Measurements from ENCODE around the gene HECTD4.

The HECTD4 gene

DNA sequence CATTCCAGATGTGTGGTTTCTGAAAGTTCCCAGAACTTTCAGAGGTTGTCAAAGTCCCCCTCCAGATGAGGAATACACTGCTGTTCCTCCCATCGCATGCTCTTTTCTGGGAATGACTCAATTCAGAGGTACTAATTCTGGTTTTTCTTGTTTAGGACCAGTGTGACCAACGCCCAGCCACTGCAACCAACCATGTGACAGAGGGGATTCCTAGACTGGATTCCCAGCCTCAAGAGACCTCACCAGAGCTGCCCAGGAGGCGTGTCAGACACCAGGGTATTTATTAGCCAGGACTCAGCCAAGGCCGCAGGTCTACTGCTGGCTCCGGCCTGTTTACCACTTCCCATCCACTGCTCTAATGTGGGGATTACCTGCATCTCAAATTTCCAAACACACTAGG is 232.6 kb downstream of the HECTD4 start:
- DNase-seq: no peak

DNA sequence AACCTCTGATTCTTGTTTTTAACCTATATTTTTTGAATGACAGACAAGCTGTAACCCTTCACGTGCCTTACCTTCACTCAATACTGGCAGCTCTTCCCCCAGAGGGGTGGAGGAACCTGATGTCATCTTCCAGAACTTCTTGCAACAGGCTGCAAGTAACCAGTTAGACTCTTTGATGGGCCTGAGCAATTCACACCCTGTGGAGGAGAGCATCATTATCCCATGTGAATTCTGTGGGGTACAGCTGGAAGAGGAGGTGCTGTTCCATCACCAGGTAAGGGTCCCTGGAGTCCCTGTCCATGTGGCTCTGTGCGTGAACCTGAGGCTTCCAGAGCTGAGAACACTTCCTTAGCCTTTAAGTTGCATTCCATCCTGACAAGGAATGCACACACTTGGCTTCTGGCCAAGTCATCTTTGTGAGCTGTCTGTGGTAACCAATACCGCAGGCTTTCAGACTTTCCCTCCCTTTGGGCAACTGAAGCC is 234.2 kb downstream of the HECTD4 start:
- DNase-seq: no peak

DNA sequence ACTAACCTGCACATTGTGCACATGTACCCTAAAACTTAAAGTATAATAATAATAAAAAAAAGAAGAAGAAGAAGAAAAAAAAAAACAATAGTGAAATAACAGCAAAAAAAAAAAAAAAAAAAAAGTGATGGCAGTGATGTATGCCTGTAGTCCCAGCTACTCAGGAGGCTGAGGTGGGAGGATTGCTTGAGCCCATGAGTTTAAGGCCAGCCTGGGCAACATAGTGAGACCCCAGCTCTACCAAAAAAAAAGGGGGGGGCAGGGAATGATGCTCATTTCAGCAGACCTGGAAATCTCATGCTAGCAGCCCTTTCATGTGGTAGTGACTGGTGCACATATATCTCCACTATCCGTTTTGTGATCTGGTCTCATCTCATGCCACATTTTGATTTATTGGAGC is 236.1 kb downstream of the HECTD4 start:
- no peak for DNase-seq

DNA sequence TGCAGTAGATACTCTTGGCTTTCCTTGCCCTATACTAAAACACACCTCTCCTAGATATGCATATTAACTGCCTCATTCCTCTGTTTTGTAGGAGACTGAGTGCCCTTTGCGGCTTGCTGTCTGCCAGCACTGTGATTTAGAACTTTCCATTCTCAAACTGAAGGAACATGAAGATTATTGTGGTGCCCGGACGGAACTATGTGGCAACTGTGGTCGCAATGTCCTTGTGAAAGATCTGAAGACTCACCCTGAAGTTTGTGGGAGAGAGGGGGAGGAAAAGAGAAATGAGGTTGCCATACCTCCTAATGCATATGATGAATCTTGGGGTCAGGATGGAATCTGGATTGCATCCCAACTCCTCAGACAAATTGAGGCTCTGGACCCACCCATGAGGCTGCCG is 241.5 kb downstream of the HECTD4 start:
- no peak for DNase-seq

DNA sequence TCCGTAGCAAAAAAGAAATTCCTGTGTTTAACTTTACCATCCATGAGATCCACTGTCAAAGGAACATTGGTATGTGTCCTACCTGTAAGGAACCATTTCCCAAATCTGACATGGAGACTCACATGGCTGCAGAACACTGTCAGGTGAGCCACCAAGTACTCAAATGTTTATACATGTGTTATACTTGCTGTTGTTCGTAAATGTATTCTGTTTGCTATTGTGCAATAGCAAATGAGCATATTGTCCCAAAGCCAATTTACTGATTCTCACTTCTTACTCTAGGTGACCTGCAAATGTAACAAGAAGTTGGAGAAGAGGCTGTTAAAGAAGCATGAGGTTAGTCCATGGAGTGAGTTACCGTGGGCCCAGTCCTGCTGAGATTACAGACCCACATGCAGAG is 247.5 kb downstream of the HECTD4 start:
- no peak for DNase-seq

DNA sequence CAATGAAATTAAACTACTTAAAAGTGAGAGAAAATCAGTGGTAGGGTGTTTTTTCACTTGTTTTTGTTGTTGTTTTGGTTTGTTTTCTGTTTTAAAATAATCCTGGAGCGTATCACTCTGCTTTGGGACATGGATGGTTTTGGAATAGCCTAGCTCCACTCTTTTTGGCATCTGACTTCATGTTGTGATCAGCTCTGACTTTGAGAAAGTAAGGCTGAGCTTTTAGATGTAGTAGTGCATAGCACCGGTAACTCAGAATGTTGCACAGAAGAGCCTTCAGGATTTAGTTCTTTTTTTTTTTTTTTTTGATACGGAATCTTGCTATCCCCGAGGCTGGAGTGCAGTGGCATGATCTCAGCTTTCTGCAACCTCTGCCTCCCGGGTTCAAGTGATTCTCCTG is 248.8 kb downstream of the HECTD4 start:
- DNase-seq: no peak

DNA sequence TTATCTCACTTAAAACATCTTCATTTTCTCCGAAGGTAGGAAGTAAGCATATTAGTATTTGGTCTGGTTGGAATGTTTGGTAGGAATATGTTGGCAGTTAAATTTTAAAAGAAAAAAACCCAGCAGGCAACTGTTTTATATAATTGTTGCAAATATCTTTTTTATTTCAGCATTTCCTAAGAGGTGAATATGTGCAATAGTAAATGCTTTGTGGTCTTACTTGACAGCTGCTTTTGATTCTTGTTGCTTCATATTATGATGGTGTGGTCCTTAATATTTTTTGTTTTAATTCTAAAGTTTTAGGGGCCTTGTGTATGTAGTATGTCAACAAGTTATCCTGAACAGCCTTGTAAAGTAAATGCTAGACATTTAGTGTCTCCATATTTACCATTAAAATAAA is 250.5 kb downstream of the HECTD4 start:
- DNase-seq: no peak

DNA sequence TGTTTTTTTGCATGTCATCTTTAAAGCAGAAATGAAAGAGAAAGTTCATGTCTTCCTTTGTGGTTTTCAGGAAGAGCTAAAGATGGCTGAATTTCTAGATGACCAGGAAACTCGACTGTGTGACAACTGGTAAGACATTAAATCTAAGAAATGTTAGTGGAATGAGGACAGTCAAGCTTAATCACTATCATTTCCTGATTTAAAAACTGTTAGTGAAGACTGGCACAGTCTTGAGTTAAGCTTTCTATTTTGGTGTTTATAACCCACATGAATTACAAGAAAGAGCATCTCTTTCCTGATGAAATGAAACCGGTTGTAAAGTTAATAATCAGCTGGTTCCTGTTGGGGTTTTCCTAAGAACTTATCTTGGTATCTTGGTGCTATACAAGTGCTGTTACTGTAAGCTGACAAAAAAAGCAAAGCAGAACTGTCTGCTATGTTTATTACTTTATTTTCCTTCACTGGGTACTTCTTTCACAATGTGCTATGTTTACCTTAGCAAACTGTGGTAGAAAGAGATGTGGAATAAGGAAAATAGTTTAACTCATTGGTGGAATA is 251.7 kb downstream of the HECTD4 start:
- no peak for DNase-seq

DNA sequence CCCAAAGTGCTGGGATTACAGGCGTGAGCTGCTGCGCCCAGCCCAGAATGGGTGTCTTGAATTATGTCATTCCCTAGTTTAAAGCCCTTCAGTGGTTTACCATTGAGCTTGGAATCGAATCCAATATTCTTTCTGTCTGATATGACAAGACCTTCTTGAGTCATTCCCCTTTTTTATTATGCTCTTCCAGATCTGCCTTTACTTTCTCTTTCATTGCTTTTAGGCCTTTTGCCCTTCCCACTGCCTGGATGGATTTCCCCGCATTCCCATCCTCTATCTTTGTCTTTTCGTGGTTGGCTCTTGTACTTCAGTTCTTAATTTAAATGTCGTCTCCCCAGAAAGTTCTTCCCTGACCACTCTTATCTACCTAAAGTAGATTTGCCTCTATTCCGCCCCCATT is 255.3 kb downstream of the HECTD4 start:
- no peak for DNase-seq

DNA sequence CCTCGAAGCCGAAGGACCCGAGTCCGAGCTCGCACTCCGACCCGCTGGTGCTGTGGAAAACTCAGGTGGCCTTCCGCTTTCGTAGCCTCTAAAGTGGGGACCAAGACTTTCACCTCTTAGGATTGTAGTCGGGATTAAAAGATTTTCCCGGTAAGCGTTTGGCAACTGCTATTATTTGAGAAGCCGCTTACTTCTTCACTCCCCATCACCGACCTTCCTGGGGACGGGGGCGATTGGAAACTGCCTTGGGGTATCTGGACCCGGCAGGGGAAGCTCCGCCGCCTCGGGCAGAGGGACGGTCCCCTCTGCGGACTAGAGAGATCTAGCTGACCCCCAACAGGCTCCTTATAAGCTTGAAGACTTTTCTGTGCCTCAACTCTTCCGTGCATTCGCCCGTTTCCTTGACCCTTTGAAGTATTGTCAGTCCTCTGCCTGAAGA is 256.2 kb downstream of the HECTD4 start:
- DNase-seq: no peak

DNA sequence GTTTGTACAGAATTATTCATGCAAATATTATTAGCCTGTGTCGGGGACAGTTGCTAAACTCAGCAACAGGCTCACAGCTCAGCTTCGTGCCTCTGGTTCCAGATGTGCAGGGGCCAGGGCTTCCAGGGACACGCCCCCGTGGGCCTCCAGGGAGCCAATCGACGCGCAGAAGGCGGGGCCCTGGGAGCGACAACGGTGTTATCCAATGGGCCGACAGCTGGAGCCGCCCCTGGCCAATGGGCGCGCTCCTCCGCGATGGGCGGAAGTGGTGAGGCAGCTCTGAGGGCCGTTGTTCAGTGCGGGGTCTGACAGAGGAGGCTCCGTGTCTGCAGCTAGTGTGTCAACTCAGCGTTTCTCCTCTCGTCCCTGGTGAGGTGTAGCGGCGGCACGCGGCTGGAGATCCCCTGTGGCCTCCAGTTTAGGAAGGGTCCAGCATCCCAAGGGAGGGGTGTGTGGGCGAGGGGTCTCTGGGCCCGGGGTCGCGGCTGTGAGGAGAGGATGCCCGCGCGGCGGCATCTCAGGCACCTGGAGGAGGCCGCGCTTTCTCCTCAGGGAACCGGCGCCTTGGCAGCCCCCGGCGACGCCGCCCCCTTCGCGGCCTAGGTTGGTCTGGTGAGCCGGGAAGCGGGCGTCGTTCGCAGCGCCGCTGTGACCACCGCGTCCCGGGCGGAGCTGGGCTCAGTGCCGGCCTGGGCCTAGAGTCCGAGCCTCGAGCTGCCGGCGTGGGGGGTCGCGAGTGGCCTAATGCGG is 256.8 kb downstream of the HECTD4 start, which contains the start of gene TRAFD1:
Gene TRAFD1, plus strand, starts transcription at position 311 of the 750 bp plus-strand sequence. CDS start 4,963 bp downstream, outside the sequence.
- peak; percentile 97 for DNase-seq

DNA sequence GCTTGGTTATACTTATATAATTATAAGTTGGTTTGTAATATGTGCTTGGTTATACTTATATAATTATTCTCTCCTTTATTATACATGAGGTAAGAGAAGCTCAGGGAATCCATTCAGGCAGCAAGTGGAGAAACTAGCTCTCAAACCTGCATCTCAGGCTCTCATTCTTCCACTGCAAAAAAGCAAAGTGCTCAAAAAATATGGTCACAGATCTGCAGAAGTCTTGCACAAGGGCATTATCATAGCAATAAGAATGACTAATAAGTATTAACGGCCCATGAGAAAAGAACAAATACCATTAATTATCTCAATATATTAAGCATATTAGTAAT is 257.3 kb downstream of the HECTD4 start:
- no peak for DNase-seq

DNA sequence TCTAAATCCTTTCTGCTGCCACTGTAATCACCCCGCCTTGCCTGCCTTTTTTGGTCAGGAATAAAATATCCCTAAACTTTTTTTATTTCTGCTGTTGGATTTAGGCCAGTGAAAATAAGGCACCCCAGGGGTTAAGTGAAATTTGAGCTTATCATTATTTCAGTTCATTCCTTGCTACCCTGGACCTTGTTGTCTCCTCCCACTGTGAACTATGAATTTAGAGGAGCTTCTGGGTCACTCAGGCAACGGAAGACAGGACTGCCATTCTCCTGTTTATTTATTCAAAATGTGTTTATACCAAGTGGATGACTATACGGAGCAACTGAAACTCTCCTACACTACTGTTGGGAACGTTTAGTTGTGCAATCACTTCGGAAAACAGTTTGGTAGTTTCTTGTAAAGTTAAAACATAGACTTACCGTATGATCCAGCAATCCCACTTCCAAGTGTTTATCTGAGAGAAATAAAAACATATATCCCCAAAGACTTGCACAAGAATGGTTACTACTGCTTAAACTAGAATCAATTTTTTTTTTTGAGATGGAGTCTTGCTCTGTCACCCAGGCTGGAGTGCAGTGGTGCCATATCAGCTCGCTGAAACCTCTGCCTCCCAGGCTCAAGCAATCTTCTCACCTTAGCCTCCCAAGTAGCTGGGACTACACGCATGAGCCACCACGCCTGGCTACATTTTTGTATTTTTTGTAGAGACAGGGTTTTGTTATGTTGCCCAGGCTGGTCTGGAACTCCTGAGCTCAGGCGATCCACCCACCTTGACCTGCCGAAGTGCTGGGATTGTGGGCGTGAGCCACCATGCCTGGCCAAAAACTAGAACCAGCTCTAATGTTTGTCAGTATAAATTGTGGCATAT is 259.2 kb downstream of the HECTD4 start:
- peak; percentile 21 for DNase-seq

DNA sequence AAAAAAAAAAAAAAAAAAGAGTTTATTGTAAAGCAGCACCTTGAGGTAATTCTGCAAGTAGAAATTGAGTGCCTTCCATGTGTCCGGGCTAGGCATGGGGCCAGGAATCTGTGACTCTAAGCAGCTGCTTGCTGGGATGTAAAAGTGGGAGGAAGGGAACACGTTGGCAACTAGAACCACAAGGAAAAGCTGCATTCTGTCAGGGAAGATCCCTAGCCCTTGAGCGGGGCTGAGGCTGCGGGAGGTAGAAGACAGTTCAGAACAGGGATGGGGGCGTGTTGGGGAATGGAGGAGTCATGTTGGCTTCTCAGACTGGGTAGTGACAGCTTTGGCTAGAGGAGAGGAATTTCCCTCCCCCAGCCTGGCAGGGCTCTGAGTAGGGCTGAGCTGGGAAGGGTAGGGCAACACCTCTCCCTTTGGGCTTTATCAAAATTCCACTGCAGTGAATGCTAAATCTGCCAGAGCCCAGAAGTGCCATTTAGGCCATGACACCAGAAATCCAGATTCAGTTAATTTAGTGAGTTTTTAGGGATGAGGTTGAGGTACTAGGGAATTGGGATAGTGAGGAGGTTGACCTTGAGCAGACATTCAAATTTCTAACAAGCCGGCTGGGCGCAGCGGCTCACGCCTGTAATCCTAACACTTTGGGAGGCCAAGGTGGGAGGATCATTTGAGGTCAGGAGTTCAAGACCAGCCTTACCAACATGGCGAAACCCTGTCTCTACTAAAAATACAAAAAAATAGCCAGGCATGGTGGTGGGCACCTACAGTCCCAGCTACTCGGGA is 260.3 kb downstream of the HECTD4 start:
- DNase-seq: peak; percentile 78

DNA sequence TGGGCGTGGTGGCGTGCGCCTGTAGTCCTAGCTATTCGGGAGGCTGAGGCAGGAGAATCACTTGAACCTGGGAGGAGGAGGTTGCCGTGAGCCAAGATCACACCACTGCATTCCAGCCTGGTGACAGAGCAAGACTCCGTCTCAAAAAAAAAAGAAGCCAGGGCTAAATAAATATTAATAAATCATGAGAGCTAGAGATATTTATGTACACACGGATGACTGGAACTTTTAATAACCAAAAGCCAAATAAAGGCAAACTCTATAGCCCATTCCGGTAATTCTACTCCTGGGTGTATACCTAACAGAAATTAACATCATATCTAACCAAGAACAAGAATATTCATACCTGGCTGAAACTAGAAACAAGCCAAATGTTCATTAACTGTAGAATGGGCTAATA is 264.5 kb downstream of the HECTD4 start:
- DNase-seq: no peak

DNA sequence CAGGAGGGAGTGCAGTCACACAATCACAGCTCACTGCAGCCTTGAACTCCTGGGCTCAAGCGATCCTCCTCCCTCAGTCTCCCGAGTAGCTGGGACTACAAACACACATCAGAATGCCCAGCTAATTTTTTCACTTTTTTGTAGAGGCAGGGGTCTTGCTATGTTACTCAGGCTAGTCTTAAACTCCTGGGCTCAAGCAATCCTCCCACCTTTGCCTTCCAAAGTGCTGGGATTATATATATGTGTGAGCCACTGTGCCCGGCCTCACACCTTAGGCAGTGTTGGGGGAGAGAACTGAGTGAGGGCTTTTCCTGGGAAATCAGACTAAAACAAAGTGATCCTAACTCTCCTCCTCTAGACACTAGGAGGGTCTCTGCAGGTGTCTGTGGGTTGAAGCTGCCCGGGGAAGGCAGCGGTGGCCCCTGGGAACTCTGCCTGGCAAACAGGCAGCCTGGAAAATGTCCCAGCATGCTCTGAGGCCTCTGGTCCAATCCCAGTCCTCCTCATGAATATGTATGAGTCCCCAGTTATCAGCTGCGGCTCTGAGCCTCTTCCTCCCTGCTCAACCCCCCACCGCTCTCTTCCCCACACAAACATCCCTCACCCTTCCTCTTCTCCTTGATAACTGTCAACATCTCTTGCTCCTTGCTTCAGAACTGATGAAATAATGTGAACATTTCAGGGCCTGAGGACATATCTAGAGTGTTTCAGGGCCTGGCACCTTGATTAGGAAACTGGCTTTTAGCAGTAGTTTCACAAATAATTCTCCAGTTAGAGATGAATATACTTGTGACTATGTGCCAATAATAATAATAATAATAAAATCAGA is 265.8 kb downstream of the HECTD4 start:
- peak; percentile 55 for DNase-seq

DNA sequence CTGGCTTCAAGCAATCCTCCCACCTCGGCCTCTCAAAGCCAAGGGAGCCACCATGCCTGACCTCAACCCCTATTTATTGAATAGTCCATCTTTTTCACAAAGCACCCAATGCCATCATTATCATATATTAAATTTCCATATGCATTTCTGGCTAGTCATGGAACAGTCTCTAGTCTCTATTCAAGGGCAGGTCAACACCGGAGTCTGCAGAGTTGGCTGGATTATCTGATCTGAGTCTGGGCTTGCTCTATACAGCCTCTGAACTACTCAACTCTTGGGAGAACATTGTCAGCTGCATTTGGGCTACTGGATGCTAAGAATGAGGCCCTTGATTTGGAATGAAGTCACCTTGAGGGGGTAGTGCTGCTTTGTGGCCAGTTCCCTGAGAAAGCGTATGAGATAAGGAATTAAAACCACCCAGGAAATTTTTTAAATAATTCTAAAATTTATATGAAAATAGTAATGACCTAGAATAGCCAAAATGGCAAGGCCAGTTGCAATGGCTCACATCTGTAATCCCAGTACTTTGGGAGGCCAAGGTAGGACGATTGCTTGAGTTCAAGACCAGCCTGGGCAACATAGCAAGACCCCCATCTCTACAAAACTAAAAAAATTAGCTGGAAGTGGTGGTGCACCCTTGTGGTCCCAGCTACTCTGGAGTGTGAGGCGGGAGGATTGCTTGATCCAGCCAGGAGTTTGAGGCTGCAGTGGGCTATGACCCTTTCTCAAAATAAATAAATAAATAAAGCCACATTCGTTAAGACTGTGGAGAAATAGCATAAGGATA is 266.8 kb downstream of the HECTD4 start:
- no peak for DNase-seq

DNA sequence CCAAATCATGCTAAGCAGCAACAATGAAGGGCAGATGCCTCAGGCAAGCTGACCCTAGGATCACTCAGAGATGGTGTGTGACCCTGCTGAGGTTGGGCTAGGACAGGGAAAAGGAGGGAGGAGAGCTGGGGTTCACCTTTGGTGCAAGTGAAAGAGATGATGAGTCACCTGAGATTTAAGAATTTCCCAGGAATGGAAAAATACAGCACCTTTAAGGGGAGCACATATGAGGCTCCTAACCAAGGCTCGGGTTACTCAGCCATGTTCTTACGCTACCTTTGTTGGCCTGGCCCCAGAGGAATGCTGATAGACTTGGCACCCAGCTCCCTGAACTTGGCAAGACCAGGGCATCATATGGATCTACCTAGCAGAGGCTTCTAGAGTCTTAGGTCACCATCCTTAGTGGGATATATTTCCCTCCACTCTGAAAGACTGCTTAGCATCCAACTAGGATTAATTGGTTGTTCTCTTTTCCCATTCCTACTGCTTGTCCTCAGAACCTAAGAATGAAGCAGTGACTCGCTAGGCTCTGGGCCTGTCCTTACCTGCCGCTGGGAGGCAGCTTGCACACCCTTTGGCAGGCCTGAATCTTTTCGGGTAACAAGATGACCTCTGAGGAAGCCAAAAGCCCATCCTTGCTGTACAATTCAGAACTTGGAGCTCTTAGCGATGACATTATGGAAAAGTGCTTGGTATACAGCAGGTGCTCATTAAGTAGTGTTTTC is 269.7 kb downstream of the HECTD4 start:
- DNase-seq: no peak

DNA sequence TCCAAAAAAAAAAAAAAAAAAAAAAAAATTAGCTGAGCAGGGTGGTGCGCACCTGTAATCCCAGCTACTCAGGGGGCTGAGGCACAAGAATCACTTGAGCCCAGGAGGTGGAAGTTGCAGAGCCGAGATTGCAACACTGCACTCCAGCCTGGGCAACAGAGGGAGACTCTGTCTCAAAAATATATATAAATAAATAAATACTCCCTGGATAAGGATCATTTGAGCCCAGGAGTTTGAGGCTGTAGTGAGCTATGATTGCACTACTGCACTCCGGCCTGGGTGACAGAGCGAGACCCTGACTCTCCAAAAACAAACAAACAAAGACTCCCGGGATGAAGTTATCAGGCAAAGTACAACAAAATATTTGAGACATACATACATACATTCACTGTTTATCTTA is 270.3 kb downstream of the HECTD4 start:
- DNase-seq: no peak
